ENCODE data around the gene CSF2RB.

- TF ChIP-seq, protein P1, sequence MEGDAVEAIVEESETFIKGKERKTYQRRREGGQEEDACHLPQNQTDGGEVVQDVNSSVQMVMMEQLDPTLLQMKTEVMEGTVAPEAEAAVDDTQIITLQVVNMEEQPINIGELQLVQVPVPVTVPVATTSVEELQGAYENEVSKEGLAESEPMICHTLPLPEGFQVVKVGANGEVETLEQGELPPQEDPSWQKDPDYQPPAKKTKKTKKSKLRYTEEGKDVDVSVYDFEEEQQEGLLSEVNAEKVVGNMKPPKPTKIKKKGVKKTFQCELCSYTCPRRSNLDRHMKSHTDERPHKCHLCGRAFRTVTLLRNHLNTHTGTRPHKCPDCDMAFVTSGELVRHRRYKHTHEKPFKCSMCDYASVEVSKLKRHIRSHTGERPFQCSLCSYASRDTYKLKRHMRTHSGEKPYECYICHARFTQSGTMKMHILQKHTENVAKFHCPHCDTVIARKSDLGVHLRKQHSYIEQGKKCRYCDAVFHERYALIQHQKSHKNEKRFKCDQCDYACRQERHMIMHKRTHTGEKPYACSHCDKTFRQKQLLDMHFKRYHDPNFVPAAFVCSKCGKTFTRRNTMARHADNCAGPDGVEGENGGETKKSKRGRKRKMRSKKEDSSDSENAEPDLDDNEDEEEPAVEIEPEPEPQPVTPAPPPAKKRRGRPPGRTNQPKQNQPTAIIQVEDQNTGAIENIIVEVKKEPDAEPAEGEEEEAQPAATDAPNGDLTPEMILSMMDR (conservative IDR thresholded peaks at IDR 0.05; ENCODE audit: low read length): no peak
- no peak for TF ChIP-seq EZH2phosphoT487 (IDR thresholded peaks at IDR 0.05; ENCODE audit: borderline replicate concordance)
These were observed 28.9 kb upstream of the CSF2RB start for GRCh38 chr22:36884349-36885158.

All from Loucy (cell line).